Measurements from ENCODE around the gene TMEM116. TPM values are rescaled to one million over a fixed set of nuclear protein-coding genes. Genes with fewer than 3 reads are reported as not detected.

TMEM116 gene
- total RNA-seq, 1 donor from 2014 or later = 16.7 TPM

GRCh38 chr12:111901182-111901581 lies 111.8 kb downstream of the TMEM116 start:
- Mint-ChIP-seq H3K4me3 (no peak overlapping the region), H3K9me3 (peaks cover under 1% of the 10 kb centered on the region), H3K27me3 (ENCODE audit: low read depth) (no peaks in the 10 kb centered on the region), H3K27ac (ENCODE audit: unreplicated experiment) (no peak overlapping the region), H3K36me3 (ENCODE audit: low read depth) (peaks cover 38% of the 10 kb centered on the region), H3K4me1 (no peaks in the 10 kb centered on the region)
- DNase-seq (ENCODE audit: low read depth, low spot score) = no peak
- TF ChIP-seq, protein P1, sequence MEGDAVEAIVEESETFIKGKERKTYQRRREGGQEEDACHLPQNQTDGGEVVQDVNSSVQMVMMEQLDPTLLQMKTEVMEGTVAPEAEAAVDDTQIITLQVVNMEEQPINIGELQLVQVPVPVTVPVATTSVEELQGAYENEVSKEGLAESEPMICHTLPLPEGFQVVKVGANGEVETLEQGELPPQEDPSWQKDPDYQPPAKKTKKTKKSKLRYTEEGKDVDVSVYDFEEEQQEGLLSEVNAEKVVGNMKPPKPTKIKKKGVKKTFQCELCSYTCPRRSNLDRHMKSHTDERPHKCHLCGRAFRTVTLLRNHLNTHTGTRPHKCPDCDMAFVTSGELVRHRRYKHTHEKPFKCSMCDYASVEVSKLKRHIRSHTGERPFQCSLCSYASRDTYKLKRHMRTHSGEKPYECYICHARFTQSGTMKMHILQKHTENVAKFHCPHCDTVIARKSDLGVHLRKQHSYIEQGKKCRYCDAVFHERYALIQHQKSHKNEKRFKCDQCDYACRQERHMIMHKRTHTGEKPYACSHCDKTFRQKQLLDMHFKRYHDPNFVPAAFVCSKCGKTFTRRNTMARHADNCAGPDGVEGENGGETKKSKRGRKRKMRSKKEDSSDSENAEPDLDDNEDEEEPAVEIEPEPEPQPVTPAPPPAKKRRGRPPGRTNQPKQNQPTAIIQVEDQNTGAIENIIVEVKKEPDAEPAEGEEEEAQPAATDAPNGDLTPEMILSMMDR (conservative IDR thresholded peaks at IDR 0.05) = no peak

- Mint-ChIP-seq H3K27me3 (ENCODE audit: low read depth) (no peaks in the 10 kb centered on the region), H3K4me3 (no peak overlapping the region), H3K9me3 (no peaks in the 10 kb centered on the region), H3K4me1 (no peaks in the 10 kb centered on the region), H3K27ac (ENCODE audit: unreplicated experiment) (no peak overlapping the region), H3K36me3 (ENCODE audit: low read depth) (peaks cover 22% of the 10 kb centered on the region)
- no peak for DNase-seq (ENCODE audit: low read depth, low spot score)
- TF ChIP-seq, protein P1 (conservative IDR thresholded peaks at IDR 0.05) = no peak
These were observed 118.4 kb downstream of the TMEM116 start for GRCh38 chr12:111894556-111894955.

DNA sequence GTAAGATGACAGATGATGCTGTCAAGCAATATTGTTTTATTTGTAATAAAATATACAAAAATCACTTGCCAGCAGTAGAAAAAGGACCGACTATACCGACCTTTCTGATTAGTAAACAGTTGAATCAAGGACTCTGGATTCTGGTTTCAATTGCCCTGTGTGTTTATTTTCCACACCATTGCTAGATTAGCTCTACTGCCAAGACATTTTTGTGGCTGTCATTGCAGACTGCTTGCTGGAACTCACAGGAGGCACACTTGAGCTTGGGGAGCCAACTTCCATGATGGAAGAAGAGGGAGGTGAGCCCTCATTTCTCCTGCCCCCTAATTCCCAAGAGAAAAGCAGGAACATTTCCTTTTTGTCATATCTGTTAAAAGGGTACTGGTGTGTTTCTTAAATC lies 119.7 kb downstream of the TMEM116 start:
- TF ChIP-seq, protein P1 (conservative IDR thresholded peaks at IDR 0.05) = no peak
- H3K27me3 Mint-ChIP-seq (ENCODE audit: low read depth) = no peaks in the 10 kb centered on the region
- H3K4me1 Mint-ChIP-seq = no peaks in the 10 kb centered on the region
- H3K4me3 Mint-ChIP-seq = no peak overlapping the region
- DNase-seq (ENCODE audit: low read depth, low spot score) = no peak
- no peaks in the 10 kb centered on the region for H3K9me3 Mint-ChIP-seq
- H3K36me3 Mint-ChIP-seq (ENCODE audit: low read depth) = peaks cover 21% of the 10 kb centered on the region
- H3K27ac Mint-ChIP-seq (ENCODE audit: unreplicated experiment) = no peak overlapping the region

- H3K36me3 Mint-ChIP-seq (ENCODE audit: low read depth) = peaks cover 29% of the 10 kb centered on the region
- no peak for DNase-seq (ENCODE audit: low read depth, low spot score)
- no peaks in the 10 kb centered on the region for H3K9me3 Mint-ChIP-seq
- H3K27me3 Mint-ChIP-seq (ENCODE audit: low read depth) = no peaks in the 10 kb centered on the region
- no peaks in the 10 kb centered on the region for H3K4me1 Mint-ChIP-seq
- TF ChIP-seq, protein P1 (conservative IDR thresholded peaks at IDR 0.05) = no peak
- no peak overlapping the region for H3K27ac Mint-ChIP-seq (ENCODE audit: unreplicated experiment)
- H3K4me3 Mint-ChIP-seq = no peak overlapping the region
These were observed 124.8 kb downstream of the TMEM116 start for GRCh38 chr12:111887926-111888745.

DNA sequence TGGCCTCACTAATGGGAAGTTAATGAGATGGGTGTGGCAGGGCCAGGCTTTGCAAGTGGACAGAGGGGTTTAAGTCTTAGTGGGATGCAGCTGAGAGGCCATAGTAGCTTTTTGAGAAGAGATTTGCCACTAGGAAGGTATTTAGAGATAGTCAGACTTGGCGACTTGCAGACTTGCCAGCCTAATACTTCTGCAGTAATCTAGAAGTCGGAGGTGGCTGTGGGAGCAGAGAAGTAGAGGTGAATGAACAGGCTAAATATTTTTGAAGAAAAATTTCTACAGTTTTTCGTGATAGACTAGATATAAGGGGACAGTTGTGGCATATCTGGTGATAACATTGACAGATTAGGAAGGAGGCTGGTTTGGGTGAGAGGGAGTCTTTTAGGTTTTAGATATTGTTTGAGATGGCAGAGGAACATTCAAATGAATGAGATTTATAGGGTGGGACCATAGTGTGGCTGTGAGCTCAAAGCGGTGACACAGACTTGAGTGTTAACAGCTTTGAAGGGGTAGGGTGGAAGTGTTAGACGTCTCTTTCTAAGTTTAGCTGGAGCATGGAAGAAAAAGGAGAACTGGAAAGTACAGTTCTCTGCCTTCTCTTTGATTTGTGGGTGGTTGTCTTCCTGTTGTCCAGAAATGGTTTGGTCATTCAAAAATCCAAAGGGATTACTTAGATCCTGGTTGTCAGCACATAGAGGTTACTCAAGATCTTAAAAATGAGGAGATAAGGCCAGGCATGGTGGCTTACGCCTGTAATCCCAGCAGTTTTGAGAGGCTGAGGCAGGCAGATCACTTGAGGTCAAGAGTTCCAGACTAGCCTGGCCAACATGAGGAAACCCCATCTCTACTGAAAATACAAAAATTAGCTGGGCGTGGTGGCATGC lies 126.1 kb downstream of the TMEM116 start:
- peak overlapping the region; percentile 58 for H3K27ac Mint-ChIP-seq (ENCODE audit: unreplicated experiment)
- H3K4me3 Mint-ChIP-seq = no peak overlapping the region
- no peaks in the 10 kb centered on the region for H3K27me3 Mint-ChIP-seq (ENCODE audit: low read depth)
- TF ChIP-seq, protein P1 (conservative IDR thresholded peaks at IDR 0.05) = no peak
- no peak for DNase-seq (ENCODE audit: low read depth, low spot score)
- H3K36me3 Mint-ChIP-seq (ENCODE audit: low read depth) = peaks cover 21% of the 10 kb centered on the region
- H3K9me3 Mint-ChIP-seq = no peaks in the 10 kb centered on the region
- no peaks in the 10 kb centered on the region for H3K4me1 Mint-ChIP-seq
